Left renal cortex interstitium (tissue), 4 donors: ENCODE data around the gene PLOD2. TPM values are rescaled to one million over a fixed set of nuclear protein-coding genes. Genes with fewer than 3 reads are reported as not detected.

Experiments used
- DNase-seq, 4 donors: peaks; one replicate each; pipeline ENCODE4 v3.0.0-alpha.2; 2013; ENCODE audit warnings: low read depth in 4 of 4, low spot score in 2 of 4, missing footprints in 1 of 4
- polyA plus RNA-seq, 4 donors: library from polyadenylated mRNA; unstranded; fragments of 120-200 nt; gene quantifications; one replicate each; pipeline ENCODE4 v1.2.1, GENCODE V29; 2013; ENCODE audit not compliant: insufficient read length in 4 of 4

The PLOD2 gene
- polyA plus RNA-seq, 4 donors: 123 to 179 (median 152) TPM

DNA sequence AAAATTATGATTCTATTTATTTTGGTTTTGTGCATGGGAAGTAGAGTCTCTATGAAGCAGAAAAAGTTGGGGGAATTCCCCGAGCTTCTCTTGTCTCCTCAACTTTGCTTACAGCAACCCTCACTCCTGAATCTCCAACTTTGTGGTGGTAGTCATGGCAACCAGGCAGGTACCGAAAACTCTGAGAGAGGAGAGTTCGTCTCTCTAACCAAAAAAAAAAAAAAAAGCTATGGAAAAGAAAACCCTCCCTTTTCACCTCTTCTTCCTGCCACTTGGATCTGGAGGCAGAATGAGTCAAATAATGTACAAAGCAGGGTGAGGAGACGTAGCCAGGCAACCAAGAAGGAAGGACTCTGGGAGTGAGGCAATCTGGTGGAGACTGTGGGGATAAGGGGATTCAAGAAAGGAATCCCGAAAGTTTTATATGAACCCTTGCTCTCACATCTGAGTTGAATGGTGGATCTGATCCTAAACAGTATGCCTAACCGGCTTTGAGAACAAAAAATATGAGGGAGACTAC, 108.1 kb downstream of the PLOD2 start:
- DNase-seq: no peak

DNA sequence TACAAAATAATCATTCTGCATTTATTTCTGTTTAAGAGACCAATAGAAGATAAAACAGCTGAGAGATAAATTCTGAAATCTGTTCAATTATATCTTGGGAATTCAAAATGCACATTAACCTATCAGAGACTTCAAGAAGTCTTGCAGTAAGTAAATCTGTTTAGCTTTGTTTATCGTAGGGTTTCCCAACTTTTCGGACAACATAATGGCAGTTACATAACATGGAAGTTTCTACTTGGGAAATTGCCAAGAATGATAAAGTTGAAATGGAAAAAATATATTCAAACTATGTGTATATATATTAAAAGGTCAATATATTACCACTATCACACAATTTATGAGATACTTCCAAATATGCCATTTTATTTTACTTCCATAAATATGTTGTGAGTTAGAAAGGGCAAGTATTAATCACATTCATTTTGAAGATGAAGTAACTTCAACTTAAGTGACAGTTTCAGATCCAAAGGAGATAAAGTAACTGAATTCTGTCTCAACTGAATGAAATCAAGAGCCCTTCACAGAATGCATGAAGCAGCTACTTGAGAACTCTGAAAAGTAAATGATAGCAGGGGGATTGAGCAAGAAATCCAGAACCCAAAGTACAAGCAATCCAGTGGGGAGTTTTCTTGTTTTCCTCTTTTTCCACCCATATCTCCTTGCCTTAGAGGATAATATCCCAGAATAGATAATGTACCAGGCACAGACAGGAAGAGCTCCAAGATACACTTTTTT, 108.8 kb downstream of the PLOD2 start:
- no peak for DNase-seq

DNA sequence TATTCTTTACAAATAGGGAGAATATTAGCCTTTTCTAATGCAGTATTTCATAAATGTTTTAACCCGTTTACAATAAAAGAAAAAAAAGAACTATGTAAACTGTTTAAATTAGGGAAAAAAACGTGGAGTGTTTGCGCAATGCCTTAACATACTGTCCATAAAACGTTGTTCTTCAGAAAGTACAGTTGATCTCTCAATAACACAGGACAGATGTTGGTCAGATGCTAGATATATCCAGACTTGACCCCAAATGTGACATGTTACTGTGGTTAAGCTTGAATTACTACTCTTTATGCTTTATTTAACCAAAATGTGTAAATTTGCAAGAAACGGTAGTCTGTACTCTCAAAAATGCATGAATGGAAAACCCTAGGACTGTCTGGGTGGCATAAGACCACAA, 110.3 kb downstream of the PLOD2 start:
- no peak for DNase-seq

DNA sequence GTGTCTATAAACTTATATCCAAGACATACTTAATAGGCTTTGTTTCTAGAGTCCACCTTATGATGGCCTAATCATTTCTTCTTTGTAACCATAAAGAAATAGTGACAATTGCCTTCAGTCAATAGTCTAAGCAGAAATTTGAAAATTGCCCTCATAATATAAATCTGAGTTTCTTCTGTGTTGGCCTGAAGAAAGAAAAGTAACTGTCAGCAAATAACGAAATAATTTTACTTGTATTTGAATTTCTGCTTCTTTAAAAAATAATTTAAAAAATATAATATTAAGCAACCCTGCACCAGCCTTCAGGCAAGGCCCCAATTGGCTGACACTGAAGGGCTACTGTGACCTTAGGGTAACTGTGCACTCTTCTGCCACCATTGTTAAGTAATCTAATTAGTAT, 113.5 kb downstream of the PLOD2 start:
- no peak for DNase-seq

DNA sequence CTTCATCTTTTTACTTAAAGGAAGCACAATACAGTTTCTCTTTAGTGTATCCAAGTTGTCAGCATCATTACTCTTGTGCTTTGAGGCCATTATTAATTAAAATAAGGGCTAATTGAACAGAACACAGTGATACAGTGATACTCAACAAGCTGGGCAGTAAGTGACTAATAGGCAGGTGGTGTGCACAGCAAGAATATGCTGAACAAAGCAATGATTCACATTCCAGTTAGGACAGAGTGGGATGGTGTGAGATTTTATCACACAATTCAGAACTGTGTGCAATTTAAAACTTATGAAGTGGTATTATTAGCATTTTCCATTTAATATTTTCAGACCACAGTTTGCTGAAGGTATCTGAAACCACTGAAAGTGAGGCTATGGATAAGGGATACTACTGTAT, 116.9 kb downstream of the PLOD2 start:
- DNase-seq: no peak

DNA sequence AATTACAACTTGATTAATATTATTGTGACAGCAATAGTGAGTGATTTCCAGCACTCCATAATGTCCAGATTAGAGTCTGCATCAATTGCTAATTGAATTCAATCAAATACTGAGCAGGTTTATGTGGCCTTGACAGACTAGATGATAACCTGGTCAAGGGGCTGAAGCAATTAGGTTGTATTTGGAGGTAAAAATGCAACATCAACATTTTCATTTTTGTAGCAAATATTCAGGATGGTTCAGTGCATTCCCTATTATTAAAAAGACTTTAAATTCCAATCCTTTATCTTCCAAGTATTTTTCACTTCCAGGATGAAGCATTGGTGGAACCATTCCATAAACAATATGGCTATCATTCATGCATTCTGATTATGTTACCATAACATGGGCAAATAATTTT, 120.4 kb downstream of the PLOD2 start:
- no peak for DNase-seq

DNA sequence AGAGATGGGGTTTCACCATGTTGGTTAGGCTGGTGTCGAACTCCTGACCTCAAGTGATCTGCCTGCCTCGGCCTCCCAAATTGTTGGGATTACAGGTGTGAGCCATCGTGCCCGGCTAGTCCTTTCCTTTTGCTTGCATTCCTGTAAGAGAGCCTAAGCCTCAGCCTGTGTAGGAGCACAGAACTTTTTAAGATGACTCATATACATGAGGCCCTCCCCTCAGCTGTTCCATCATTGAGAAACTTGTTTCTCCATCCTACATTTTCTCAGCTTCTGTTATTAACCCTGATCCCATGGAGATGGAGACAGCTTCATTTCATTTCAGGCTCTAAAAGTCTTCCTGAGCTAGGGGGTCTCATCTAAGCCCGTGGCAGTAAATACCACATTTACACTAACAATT, 123.3 kb downstream of the PLOD2 start:
- DNase-seq: no peak

DNA sequence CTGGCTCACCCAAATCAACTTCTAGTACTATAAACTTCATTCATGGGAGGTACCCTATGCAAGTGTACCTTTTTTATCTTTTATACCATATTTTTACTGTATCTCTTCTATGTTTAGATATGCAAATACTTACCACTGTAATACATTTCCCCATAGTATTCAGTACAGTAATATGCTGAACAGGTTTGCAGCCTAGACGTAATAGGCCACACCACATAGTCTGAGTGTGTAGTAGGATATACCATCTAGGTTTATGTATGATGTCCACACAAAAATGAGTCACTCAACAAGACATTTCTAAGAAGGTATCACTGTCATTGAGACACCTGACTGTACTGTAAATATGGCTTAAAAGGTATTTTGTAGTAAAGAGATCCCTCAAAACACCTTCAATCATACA, 124.7 kb downstream of the PLOD2 start:
- DNase-seq: no peak

DNA sequence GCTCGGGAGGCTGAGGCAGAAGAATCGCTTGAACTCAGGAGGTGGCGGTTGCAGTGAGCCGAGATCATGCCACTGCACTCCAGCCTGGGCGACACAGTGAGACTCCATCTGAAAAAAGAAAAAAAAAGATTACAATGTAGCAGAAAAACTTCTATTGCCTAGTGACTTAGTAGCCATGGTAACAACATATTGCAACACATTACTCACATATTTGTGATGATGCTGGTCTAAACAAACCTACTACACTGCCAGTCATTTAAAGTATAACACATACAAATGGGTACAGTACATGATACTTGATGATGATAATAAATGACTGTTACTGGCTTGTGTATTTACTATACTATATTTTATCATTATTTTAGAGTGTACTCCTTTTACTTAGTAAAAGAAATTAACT, 125.6 kb downstream of the PLOD2 start:
- no peak for DNase-seq

DNA sequence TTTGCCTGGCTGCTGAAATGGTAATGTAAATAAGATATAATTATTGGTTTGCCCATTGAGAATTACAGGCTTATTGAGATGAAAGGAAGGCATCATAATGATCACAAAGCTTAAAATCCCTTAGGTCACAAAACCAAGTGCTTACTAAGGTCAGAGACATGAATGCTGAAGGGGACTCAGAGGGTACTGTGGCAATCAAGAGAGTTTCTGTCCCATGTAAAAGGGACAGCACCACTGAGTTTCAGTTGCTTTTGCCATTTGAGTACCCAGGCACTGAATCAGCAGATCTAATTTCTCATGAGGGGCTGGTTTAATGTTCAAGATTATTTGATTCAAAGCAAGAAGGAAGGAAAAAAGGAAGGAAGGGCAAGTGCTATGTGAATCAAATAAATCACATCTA, 127.0 kb downstream of the PLOD2 start:
- DNase-seq: no peak

DNA sequence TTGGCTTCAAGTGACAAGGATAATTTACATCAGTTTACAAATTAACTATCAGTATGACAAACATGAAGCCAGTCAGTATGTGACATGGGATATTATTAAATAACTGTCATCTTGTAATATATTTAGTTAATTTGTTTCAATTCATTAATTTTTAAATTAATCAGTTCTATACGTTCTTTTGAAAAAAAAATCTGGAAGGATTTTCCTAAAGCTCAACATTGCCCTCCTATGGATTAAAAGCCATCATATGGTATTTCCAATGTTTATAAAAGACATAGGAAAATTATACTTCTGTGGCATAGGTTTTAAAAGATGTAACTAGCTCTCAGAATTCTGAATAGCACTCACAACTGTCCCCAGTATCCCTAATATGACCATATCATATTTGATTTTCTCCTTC, 134.4 kb downstream of the PLOD2 start:
- DNase-seq: no peak

DNA sequence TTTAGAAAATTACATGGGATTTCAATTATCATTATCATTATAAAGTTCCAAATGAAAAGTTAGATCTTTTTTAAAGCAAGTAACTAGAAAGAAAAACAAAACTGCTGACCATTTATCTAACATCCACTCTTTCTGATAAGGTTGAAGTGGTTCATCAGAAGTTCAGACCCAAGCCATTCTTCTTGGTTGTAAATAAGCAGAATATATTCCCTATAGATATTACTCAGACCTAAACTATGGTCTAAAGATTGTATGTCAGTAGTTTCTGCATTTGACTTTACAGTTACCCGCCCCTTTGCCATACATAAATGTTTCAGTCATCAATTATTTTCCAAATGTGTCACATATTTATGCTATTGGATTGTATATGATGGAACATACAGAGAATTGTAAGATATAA, 136.7 kb downstream of the PLOD2 start:
- no peak for DNase-seq

DNA sequence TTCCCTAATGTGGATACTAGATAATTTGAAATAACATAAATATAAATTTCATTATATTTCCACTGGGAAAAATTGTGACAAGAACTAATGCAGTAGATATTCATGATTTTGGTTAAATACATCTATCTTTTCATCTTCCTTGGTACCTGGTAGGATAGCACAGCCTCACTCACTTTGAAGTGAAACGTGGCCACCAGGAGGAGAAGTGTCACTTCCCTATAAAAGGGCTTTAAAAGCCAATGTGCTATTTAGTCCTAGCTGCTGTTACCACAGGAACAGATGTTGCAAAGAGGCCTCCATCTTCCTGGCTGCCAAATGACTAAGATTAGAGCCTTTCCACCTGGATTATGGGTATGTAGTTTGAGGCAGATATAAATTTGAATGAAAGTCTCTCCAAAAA, 140.0 kb downstream of the PLOD2 start:
- DNase-seq: no peak

DNA sequence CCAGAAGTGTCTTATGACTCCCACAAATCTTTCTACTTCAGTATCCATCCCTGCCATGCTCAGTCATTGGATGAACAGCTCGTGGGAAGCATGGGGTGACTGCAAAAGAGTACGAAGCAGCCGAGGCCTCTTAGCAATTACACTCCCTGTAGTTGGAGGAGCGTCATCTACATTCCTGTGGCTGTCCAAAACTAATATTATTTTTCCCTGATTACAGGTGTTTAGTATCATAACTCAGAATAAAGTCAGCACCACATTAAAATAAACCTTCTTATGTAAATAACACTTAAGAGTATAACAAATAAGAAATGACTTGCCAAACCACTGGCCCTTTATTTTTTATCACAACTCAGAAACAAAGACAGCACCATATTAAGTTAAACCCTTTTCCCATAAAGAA, 141.5 kb downstream of the PLOD2 start:
- DNase-seq: no peak

Other genes starting within 250 kb of the PLOD2 start
- 10 to 100 TPM; 18.0 to 20.0 (median 18.1) TPM for gene PLSCR4, start 89.9 kb upstream of the PLOD2 start, polyA plus RNA-seq